Heart left ventricle (tissue), 13 donors: ENCODE data around the gene SAP30BP.

ENCODE experiments used
- POLR2A ChIP-seq, 2 donors: fragments of 450-650 bp; IDR thresholded peaks; one replicate each; pipeline ENCODE4 v1.6.1; 2017; ENCODE audit warnings: antibody characterized with exemption in 2 of 2, mild to moderate bottlenecking in 2 of 2, moderate library complexity in 2 of 2
- TF ChIP-seq, protein P1 (sequence below), 12 donors: fragments of 200-600 bp; sonication (generic) in 4 of 12; IDR thresholded peaks; one replicate each; pipeline versions ENCODE4 v1.5.0 to v1.8.0; 2018 to 2022; ENCODE audit warnings: antibody characterized with exemption in 12 of 12, mild to moderate bottlenecking in 5 of 12
- donor health status: ischemic (EF 13 %, LVEDD 7.1; RV severe dilation, severe dysfunction).
- donor health status: DM: no; HTN: yes; CAD: no.
- donor health status: DM: no; HTN: no; CAD: no.
- donor health status: ischemic (EF 25% LVEDD 6.9; RV normal size, moderate dysfunction).
- donor health status: ischemic (EF 25% LVEDD 5.7; RV mildly dilated, moderate dysfunction).
- donor health status: ischemic (EF 35%, LVEDD 5.7; RV mildly dilated, moderate dysfunction).
- donor health status: nonischemic (EF 11% LVEDD 7.7; RV severe dilation, severe dysfunction).
- donor health status: DM: yes; HTN: yes; CAD: no.
- donor health status: PGD.
- donor health status: ischemic (EF 29% LVEDD 5.4; RV normal size, mild dysfunction).
- donor health status: nonischemic (EF 23%, LVEDD 6.1; RV moderate dilation, normal function).

DNA sequence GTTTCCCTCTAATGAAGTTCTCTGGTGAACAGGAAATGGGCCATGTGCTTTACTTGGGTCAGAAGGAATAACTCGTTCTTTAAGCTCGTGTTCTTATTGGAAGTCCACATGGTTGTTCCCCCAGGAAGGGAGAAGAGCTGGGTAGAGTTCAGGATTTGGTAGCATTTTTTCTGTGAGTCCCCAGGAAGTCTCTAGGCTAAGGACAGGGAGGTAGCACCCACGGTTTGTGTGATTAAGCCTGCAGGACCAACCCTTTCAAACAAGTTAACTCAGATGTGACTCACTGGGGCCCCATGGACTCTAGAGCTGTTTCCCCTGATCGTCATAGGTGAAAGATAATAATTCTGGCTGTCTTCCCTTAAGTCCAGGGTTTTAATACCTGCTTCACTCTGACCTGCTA, 16.4 kb downstream of the SAP30BP start:
- TF ChIP-seq POLR2A (IDR thresholded peaks at IDR 0.05) = no peak
- TF ChIP-seq, protein P1, sequence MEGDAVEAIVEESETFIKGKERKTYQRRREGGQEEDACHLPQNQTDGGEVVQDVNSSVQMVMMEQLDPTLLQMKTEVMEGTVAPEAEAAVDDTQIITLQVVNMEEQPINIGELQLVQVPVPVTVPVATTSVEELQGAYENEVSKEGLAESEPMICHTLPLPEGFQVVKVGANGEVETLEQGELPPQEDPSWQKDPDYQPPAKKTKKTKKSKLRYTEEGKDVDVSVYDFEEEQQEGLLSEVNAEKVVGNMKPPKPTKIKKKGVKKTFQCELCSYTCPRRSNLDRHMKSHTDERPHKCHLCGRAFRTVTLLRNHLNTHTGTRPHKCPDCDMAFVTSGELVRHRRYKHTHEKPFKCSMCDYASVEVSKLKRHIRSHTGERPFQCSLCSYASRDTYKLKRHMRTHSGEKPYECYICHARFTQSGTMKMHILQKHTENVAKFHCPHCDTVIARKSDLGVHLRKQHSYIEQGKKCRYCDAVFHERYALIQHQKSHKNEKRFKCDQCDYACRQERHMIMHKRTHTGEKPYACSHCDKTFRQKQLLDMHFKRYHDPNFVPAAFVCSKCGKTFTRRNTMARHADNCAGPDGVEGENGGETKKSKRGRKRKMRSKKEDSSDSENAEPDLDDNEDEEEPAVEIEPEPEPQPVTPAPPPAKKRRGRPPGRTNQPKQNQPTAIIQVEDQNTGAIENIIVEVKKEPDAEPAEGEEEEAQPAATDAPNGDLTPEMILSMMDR (IDR thresholded peaks at IDR 0.05) = no peak
